ENCODE results near the gene OR4M1.
"Not testable (repeated sequence)": the region's sequence is repeated elsewhere in the genome, so short reads cannot be mapped to it uniquely, and the experiment has no call there.

Gene OR4M1

GRCh38 chr14:19823765-19824164 lies 50.5 kb downstream of the OR4M1 start:
- DNase-seq = no peak

GRCh38 chr14:19827626-19828244 lies 54.4 kb downstream of the OR4M1 start:
- not testable (repeated sequence) for DNase-seq

GRCh38 chr14:19828314-19828713 lies 55.0 kb downstream of the OR4M1 start:
- no peak for DNase-seq
